NK-92 treated with Interleukin-12 subunit alpha and Interleukin-12 subunit beta, amount 100 ng/mL, for 24 hours (cell line): Measurements from ENCODE around the gene PRKAG2.
"Not testable (repeated sequence)": the region's sequence is repeated elsewhere in the genome, so short reads cannot be mapped to it uniquely, and the experiment has no call there.

Source experiments
- DNase-seq: peaks from one replicate; lab custom pipeline; 2025; lab: John Stamatoyannopoulos, UW

Gene PRKAG2

GRCh38 chr7:151786241-151786640, 90.7 kb downstream of the PRKAG2 start:
- DNase-seq = no peak

GRCh38 chr7:151785681-151785965, 91.3 kb downstream of the PRKAG2 start:
- DNase-seq = no peak

- no peak for DNase-seq
Observed at GRCh38 chr7:151784853-151785680, 91.8 kb downstream of the PRKAG2 start.

- DNase-seq = no peak
Observed at GRCh38 chr7:151783958-151784575, 92.8 kb downstream of the PRKAG2 start.

GRCh38 chr7:151782598-151783448, 94.1 kb downstream of the PRKAG2 start:
- DNase-seq = no peak

- DNase-seq = not testable (repeated sequence)
Observed at GRCh38 chr7:151782256-151782597, 94.7 kb downstream of the PRKAG2 start.

GRCh38 chr7:151781161-151781845, 95.6 kb downstream of the PRKAG2 start:
- no peak for DNase-seq

- no peak for DNase-seq
Observed at GRCh38 chr7:151780631-151781030, 96.3 kb downstream of the PRKAG2 start.

GRCh38 chr7:151779678-151780077, 97.2 kb downstream of the PRKAG2 start:
- no peak for DNase-seq

- DNase-seq = no peak
Observed at GRCh38 chr7:151779255-151779654, 97.7 kb downstream of the PRKAG2 start.

GRCh38 chr7:151777908-151778670, 98.8 kb downstream of the PRKAG2 start:
- DNase-seq = no peak

GRCh38 chr7:151777495-151777880, 99.4 kb downstream of the PRKAG2 start:
- DNase-seq = no peak

GRCh38 chr7:151776876-151777494, 99.9 kb downstream of the PRKAG2 start:
- DNase-seq = no peak

- DNase-seq = no peak
Observed at GRCh38 chr7:151776446-151776845, 100.5 kb downstream of the PRKAG2 start.

- DNase-seq = no peak
Observed at GRCh38 chr7:151775547-151776443, 101.1 kb downstream of the PRKAG2 start.

- no peak for DNase-seq
Observed at GRCh38 chr7:151774951-151775350, 102.0 kb downstream of the PRKAG2 start.

- no peak for DNase-seq
Observed at GRCh38 chr7:151773797-151774196, 103.1 kb downstream of the PRKAG2 start.

- DNase-seq = no peak
Observed at GRCh38 chr7:151770232-151770631, 106.7 kb downstream of the PRKAG2 start.

GRCh38 chr7:151769188-151769821, 107.6 kb downstream of the PRKAG2 start:
- no peak for DNase-seq

- no peak for DNase-seq
Observed at GRCh38 chr7:151768805-151769187, 108.1 kb downstream of the PRKAG2 start.
